K562 (cell line): Measurements from ENCODE around the gene TARS2. TPM values are rescaled to one million over a fixed set of nuclear protein-coding genes. Genes with fewer than 3 reads are reported as not detected.

Source experiments
- ETV1 ChIP-seq: fragments of 450-650 bp; conservative IDR thresholded peaks from 2 replicates; pipeline ENCODE4 v1.6.1; 2016; ENCODE audit warnings: missing genetic modification characterization, control low read depth, low read depth, missing compliant biosample characterization
- EZH2 ChIP-seq: IDR thresholded peaks from 2 replicates; pipeline ENCODE4 v1.6.1; 2012; ENCODE audit warnings: low read depth, mild to moderate bottlenecking, inconsistent platforms, low read length, borderline replicate concordance
- FOXA1 ChIP-seq: fragments of 450-650 bp; IDR thresholded peaks from 2 replicates; pipeline ENCODE4 v1.6.1; 2016; ENCODE audit warnings: mild to moderate bottlenecking, borderline replicate concordance
- FOXJ3 ChIP-seq: sonication (generic); formaldehyde crosslinking; IDR thresholded peaks from 2 replicates; pipeline ENCODE4 v1.4.0; 2020; ENCODE audit warnings: mild to moderate bottlenecking, missing genetic modification reagents
- JUNB ChIP-seq: fragments of 450-650 bp; formaldehyde crosslinking; conservative IDR thresholded peaks from 2 replicates; pipeline ENCODE4 v1.4.0; 2020; ENCODE audit warnings: mild to moderate bottlenecking
- NFIX ChIP-seq: fragments of 250-450 bp; sonication (Bioruptor Pico); IDR thresholded peaks from 2 replicates; pipeline ENCODE4 v1.4.0; 2020; ENCODE audit warnings: low read depth, mild to moderate bottlenecking, moderate library complexity
- PML ChIP-seq: IDR thresholded peaks from 2 replicates; pipeline ENCODE4 v1.6.1; 2012; ENCODE audit warnings: low read length, inconsistent platforms
- PURB ChIP-seq: sonication (generic); formaldehyde crosslinking; IDR thresholded peaks from 2 replicates; pipeline ENCODE4 v1.9.0; 2021; ENCODE audit warnings: low read depth, mild to moderate bottlenecking, missing genetic modification reagents
- RBM17 ChIP-seq: fragments of 200-400 bp; formaldehyde crosslinking; IDR thresholded peaks from 2 replicates; pipeline ENCODE4 v1.6.1; 2017; ENCODE audit warnings: low read depth, mild to moderate bottlenecking, low read length, borderline replicate concordance
- RFX7 ChIP-seq: fragments of 250-450 bp; sonication (Bioruptor Pico); IDR thresholded peaks from 2 replicates; pipeline ENCODE4 v1.5.1; 2021; ENCODE audit warnings: mild to moderate bottlenecking
- SMARCB1 ChIP-seq: IDR thresholded peaks from 2 replicates; pipeline ENCODE4 v1.6.1; 2011; ENCODE audit warnings: improper control_type of control experiment, low read depth; ENCODE audit not compliant: insufficient read length
- XRCC3 ChIP-seq: fragments of 450-650 bp; IDR thresholded peaks from 2 replicates; pipeline ENCODE4 v1.6.1; 2017; ENCODE audit warnings: mild to moderate bottlenecking, moderate library complexity
- polyA plus RNA-seq, 8 experiments: library from polyadenylated mRNA; depleted of rRNA in 4 of 8; stranded (reverse) in 5 of 8; unstranded in 3 of 8; fragments of >200 nt; fragmentation: Nextera tagmentation in 2 of 8; fragmentation: Illumina TruSeq in 1 of 8; extraction: Ambion mirVana in 2 of 8; extraction: Trizol in 1 of 8; gene quantifications; 2 replicates each; pipeline versions ENCODE4 v1.2.1 to v1.2.3, GENCODE V29; 2011 to 2014; ENCODE audit warnings: inconsistent platforms in 1 of 8, missing spikeins in 1 of 8
- total RNA-seq, 7 experiments: library from RNA; depleted of rRNA in 6 of 7; stranded (reverse); fragments of >200 nt in 6 of 7; fragmentation: Illumina TruSeq in 2 of 7; extraction: Trizol in 2 of 7; gene quantifications; 2 replicates each; pipeline versions ENCODE4 v1.2.1 to v1.2.3, GENCODE V29; 2011 to 2021; ENCODE audit warnings: low replicate concordance in 1 of 7
- TF ChIP-seq, protein P1 (sequence below): fragments of 150-350 bp; conservative IDR thresholded peaks from 2 replicates; pipeline ENCODE4 v1.6.1; 2014; ENCODE audit warnings: low read length
- TF ChIP-seq, protein P2 (sequence below): fragments of 450-650 bp; IDR thresholded peaks from 2 replicates; pipeline ENCODE4 v1.6.1; 2018; ENCODE audit not compliant: partially characterized antibody
- TF ChIP-seq, protein P3 (sequence below): fragments of 250-450 bp; sonication (Bioruptor Pico); IDR thresholded peaks from 2 replicates; pipeline ENCODE4 v1.4.0; 2020; ENCODE audit warnings: mild to moderate bottlenecking, moderate library complexity

Gene TARS2
- total and polyA plus RNA-seq, 9 of the 15 experiments (the other 6 are each of a cell fraction or from before 2014, with no cell fraction given), result 17.0 to 64.2 (median 39.4) TPM

DNA sequence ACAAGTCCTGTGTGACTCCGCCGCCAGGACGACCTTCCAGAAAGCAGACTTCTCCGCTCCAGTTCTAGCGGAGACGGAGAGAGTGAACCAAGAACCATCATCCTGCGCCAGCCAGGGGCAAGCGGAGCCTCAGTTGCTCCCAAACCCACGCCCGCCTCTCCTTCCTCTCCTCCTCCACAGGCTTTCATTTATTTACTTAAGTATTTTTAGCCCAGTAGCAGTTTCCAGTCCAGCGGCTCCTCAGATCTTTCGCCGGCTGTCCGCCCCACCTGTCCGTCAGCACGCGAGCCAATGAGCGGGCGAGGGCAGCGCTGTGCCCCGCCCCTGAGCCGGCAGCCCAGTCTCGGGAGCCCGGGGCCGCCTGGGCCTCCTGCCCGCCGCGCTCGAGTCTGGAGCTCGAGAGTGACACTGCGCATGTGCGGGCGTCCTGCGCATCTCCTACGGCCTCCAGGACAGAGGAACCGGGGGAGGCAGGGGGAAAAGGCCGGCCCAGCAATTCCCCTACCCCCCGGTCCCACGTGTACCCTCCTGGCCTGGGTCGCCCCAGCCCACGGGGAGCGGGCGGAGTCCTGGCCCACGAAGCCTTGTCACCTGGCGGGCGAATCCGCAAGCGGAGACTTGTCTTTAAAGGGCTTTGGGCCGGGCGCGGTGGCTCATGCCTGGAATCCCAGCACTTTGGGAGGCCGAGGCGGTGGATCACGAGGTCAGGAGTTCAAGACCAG lies 28.3 kb downstream of the TARS2 start, which contains the start of gene FALEC (continued):
- no peak for TF ChIP-seq RFX7 (CRISPR knock-in tag)
- TF ChIP-seq FOXA1, result no peak
- TF ChIP-seq, protein P1, sequence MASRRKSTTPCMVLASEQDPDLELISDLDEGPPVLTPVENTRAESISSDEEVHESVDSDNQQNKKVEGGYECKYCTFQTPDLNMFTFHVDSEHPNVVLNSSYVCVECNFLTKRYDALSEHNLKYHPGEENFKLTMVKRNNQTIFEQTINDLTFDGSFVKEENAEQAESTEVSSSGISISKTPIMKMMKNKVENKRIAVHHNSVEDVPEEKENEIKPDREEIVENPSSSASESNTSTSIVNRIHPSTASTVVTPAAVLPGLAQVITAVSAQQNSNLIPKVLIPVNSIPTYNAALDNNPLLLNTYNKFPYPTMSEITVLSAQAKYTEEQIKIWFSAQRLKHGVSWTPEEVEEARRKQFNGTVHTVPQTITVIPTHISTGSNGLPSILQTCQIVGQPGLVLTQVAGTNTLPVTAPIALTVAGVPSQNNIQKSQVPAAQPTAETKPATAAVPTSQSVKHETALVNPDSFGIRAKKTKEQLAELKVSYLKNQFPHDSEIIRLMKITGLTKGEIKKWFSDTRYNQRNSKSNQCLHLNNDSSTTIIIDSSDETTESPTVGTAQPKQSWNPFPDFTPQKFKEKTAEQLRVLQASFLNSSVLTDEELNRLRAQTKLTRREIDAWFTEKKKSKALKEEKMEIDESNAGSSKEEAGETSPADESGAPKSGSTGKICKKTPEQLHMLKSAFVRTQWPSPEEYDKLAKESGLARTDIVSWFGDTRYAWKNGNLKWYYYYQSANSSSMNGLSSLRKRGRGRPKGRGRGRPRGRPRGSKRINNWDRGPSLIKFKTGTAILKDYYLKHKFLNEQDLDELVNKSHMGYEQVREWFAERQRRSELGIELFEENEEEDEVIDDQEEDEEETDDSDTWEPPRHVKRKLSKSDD, result no peak
- TF ChIP-seq ETV1 (tag), result no peak
- no peak for TF ChIP-seq NFIX (CRISPR knock-in tag)
- TF ChIP-seq SMARCB1, result no peak
- TF ChIP-seq EZH2, result no peak
- TF ChIP-seq JUNB (CRISPR knock-in tag), result no peak
- TF ChIP-seq XRCC3, result no peak
- TF ChIP-seq RBM17, result no peak
- TF ChIP-seq PURB (CRISPR knock-in tag), result no peak
- TF ChIP-seq, protein P2, sequence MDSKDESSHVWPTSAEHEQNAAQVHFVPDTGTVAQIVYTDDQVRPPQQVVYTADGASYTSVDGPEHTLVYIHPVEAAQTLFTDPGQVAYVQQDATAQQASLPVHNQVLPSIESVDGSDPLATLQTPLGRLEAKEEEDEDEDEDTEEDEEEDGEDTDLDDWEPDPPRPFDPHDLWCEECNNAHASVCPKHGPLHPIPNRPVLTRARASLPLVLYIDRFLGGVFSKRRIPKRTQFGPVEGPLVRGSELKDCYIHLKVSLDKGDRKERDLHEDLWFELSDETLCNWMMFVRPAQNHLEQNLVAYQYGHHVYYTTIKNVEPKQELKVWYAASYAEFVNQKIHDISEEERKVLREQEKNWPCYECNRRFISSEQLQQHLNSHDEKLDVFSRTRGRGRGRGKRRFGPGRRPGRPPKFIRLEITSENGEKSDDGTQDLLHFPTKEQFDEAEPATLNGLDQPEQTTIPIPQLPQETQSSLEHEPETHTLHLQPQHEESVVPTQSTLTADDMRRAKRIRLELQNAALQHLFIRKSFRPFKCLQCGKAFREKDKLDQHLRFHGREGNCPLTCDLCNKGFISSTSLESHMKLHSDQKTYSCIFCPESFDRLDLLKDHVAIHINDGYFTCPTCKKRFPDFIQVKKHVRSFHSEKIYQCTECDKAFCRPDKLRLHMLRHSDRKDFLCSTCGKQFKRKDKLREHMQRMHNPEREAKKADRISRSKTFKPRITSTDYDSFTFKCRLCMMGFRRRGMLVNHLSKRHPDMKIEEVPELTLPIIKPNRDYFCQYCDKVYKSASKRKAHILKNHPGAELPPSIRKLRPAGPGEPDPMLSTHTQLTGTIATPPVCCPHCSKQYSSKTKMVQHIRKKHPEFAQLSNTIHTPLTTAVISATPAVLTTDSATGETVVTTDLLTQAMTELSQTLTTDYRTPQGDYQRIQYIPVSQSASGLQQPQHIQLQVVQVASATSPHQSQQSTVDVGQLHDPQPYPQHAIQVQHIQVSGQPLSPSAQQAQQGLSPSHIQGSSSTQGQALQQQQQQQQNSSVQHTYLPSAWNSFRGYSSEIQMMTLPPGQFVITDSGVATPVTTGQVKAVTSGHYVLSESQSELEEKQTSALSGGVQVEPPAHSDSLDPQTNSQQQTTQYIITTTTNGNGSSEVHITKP, result peak; percentile 68
- peak; percentile 46; the same call in 1 of the 2 replicates for TF ChIP-seq PML
- TF ChIP-seq, protein P3, sequence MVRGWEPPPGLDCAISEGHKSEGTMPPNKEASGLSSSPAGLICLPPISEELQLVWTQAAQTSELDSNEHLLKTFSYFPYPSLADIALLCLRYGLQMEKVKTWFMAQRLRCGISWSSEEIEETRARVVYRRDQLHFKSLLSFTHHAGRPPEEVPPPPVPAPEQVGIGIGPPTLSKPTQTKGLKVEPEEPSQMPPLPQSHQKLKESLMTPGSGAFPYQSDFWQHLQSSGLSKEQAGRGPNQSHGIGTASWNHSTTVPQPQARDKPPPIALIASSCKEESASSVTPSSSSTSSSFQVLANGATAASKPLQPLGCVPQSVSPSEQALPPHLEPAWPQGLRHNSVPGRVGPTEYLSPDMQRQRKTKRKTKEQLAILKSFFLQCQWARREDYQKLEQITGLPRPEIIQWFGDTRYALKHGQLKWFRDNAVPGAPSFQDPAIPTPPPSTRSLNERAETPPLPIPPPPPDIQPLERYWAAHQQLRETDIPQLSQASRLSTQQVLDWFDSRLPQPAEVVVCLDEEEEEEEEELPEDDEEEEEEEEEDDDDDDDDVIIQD (CRISPR knock-in tag), result no peak
- TF ChIP-seq FOXJ3, result no peak
